HEK293 (cell line): Measurements from ENCODE around the gene S1PR1.

Source experiments
- CTCF ChIA-PET: fragments of 350-600 bp; formaldehyde crosslinking; extraction: SDS; loops from one replicate; lab custom pipeline; 2021; ENCODE audit warnings: antibody characterized with exemption; lab: Yijun Ruan, JAX
- POLR2A ChIA-PET: fragments of 300-600 bp; formaldehyde crosslinking; extraction: SDS; loops from one replicate; lab custom pipeline; 2020; ENCODE audit warnings: antibody characterized with exemption, inconsistent platforms; lab: Yijun Ruan, JAX
- H3K27ac ChIP-seq: fragments of 200-500 bp; sonication (Bioruptor generic); 2 replicates; pipeline ENCODE4 v1.5.1; 2014; ENCODE audit warnings: low read depth, low read length, control low read depth, inconsistent platforms; ENCODE audit errors: extremely low read depth
- H3K36me3 ChIP-seq, 2 experiments: fragments of 200-500 bp in 1 of 2; sonication (Bioruptor generic) in 1 of 2; 1 replicate in 1 of 2; 2 replicates in 1 of 2; pipeline ENCODE4 v1.5.1; 2014 to 2017; ENCODE audit warnings: inconsistent platforms in 2 of 2, low read length in 2 of 2; ENCODE audit not compliant: control insufficient read depth in 2 of 2, insufficient read depth in 1 of 2
- H3K4me1 ChIP-seq: fragments of 200-500 bp; sonication (Bioruptor generic); 2 replicates; pipeline ENCODE4 v1.5.1; 2014; ENCODE audit warnings: mild to moderate bottlenecking, low read length, inconsistent platforms; ENCODE audit not compliant: control insufficient read depth, insufficient read depth
- H3K4me3 ChIP-seq: 2 replicates; pipeline ENCODE4 v1.5.1; 2011; ENCODE audit warnings: low read depth, mild to moderate bottlenecking, control low read depth, low read length, moderate library complexity
- H3K9me3 ChIP-seq: fragments of 200-500 bp; sonication (Bioruptor generic); 2 replicates; pipeline ENCODE4 v1.5.1; 2014; ENCODE audit warnings: low read depth, low read length, inconsistent platforms; ENCODE audit not compliant: control insufficient read depth, insufficient read depth
- BCL11A ChIP-seq: fragments of 450-650 bp; formaldehyde crosslinking; IDR thresholded peaks from 2 replicates; pipeline ENCODE4 v1.5.1; 2016; ENCODE audit warnings: low read depth, missing biosample characterization, missing genetic modification characterization
- FEZF1 ChIP-seq: fragments of 450-650 bp; formaldehyde crosslinking; IDR thresholded peaks from 2 replicates; pipeline ENCODE4 v1.5.1; 2016; ENCODE audit warnings: missing biosample characterization, missing genetic modification characterization
- KLF1 ChIP-seq: fragments of 450-650 bp; formaldehyde crosslinking; IDR thresholded peaks from 2 replicates; pipeline ENCODE4 v1.5.1; 2016; ENCODE audit warnings: missing biosample characterization, missing genetic modification characterization
- MYNN ChIP-seq: fragments of 450-650 bp; formaldehyde crosslinking; IDR thresholded peaks from 2 replicates; pipeline ENCODE4 v1.5.1; 2016; ENCODE audit warnings: missing biosample characterization, missing genetic modification characterization, borderline replicate concordance
- MZF1 ChIP-seq: fragments of 450-650 bp; formaldehyde crosslinking; IDR thresholded peaks from 2 replicates; pipeline ENCODE4 v1.5.1; 2017; ENCODE audit warnings: missing biosample characterization, missing genetic modification characterization, borderline replicate concordance
- SP2 ChIP-seq: fragments of 450-650 bp; formaldehyde crosslinking; IDR thresholded peaks from 2 replicates; pipeline ENCODE4 v1.5.1; 2016; ENCODE audit warnings: missing biosample characterization, missing genetic modification characterization
- TCF7L2 ChIP-seq: IDR thresholded peaks from 2 replicates; pipeline ENCODE4 v1.6.1; 2011; ENCODE audit warnings: low read depth, mild to moderate bottlenecking, inconsistent platforms, low read length, moderate library complexity, borderline replicate concordance
- TRIM28 ChIP-seq: IDR thresholded peaks from 2 replicates; pipeline ENCODE4 v1.6.1; 2011; ENCODE audit warnings: low read length, control low read depth, borderline replicate concordance
- ZNF169 ChIP-seq: fragments of 450-650 bp; formaldehyde crosslinking; IDR thresholded peaks from 2 replicates; pipeline ENCODE4 v1.5.1; 2016; ENCODE audit warnings: missing biosample characterization, missing genetic modification characterization
- ZNF175 ChIP-seq: fragments of 450-650 bp; formaldehyde crosslinking; IDR thresholded peaks from 2 replicates; pipeline ENCODE4 v1.5.1; 2016; ENCODE audit warnings: missing biosample characterization, missing genetic modification characterization
- ZNF23 ChIP-seq: fragments of 450-650 bp; formaldehyde crosslinking; IDR thresholded peaks from 2 replicates; pipeline ENCODE4 v1.5.1; 2016; ENCODE audit warnings: missing biosample characterization, missing genetic modification characterization, borderline replicate concordance
- ZNF404 ChIP-seq: fragments of 450-650 bp; formaldehyde crosslinking; IDR thresholded peaks from 2 replicates; pipeline ENCODE4 v1.5.1; 2017; ENCODE audit warnings: missing biosample characterization, missing genetic modification characterization
- ZNF514 ChIP-seq: fragments of 450-650 bp; formaldehyde crosslinking; IDR thresholded peaks from 2 replicates; pipeline ENCODE4 v1.5.1; 2016; ENCODE audit warnings: missing biosample characterization, missing genetic modification characterization
- ZNF560 ChIP-seq: fragments of 450-650 bp; formaldehyde crosslinking; IDR thresholded peaks from 2 replicates; pipeline ENCODE4 v1.5.1; 2017; ENCODE audit warnings: missing biosample characterization, missing genetic modification characterization, borderline replicate concordance
- ZNF585B ChIP-seq: fragments of 450-650 bp; formaldehyde crosslinking; IDR thresholded peaks from 2 replicates; pipeline ENCODE4 v1.5.1; 2016; ENCODE audit warnings: missing biosample characterization, missing genetic modification characterization
- ZNF596 ChIP-seq: fragments of 450-650 bp; IDR thresholded peaks from 2 replicates; pipeline ENCODE4 v1.5.0; 2018; ENCODE audit warnings: missing biosample characterization, mild to moderate bottlenecking, missing genetic modification characterization, moderate library complexity
- ZNF747 ChIP-seq: fragments of 450-650 bp; formaldehyde crosslinking; IDR thresholded peaks from 2 replicates; pipeline ENCODE4 v1.5.1; 2016; ENCODE audit warnings: missing biosample characterization, missing genetic modification characterization
- ZNF785 ChIP-seq: fragments of 450-650 bp; formaldehyde crosslinking; IDR thresholded peaks from 2 replicates; pipeline ENCODE4 v1.5.1; 2016; ENCODE audit warnings: missing biosample characterization, missing genetic modification characterization
- TF ChIP-seq, protein P1 (sequence below): fragments of 450-650 bp; formaldehyde crosslinking; IDR thresholded peaks from 2 replicates; pipeline ENCODE4 v1.5.1; 2016; ENCODE audit warnings: missing biosample characterization, missing genetic modification characterization
- TF ChIP-seq, protein P2 (sequence below): fragments of 450-650 bp; formaldehyde crosslinking; IDR thresholded peaks from 2 replicates; pipeline ENCODE4 v1.5.1; 2016; ENCODE audit warnings: missing biosample characterization, missing genetic modification characterization
- TF ChIP-seq, protein P3 (sequence below): fragments of 450-650 bp; formaldehyde crosslinking; IDR thresholded peaks from 2 replicates; pipeline ENCODE4 v1.5.1; 2016; ENCODE audit warnings: missing biosample characterization, missing genetic modification characterization, borderline replicate concordance
- TF ChIP-seq, protein P4 (sequence below): fragments of 450-650 bp; formaldehyde crosslinking; IDR thresholded peaks from 2 replicates; pipeline ENCODE4 v1.5.1; 2016; ENCODE audit warnings: missing biosample characterization, missing genetic modification characterization
- TF ChIP-seq, protein P5 (sequence below): fragments of 450-650 bp; formaldehyde crosslinking; IDR thresholded peaks from 2 replicates; pipeline ENCODE4 v1.5.1; 2016; ENCODE audit warnings: missing biosample characterization, missing genetic modification characterization

The S1PR1 gene

DNA sequence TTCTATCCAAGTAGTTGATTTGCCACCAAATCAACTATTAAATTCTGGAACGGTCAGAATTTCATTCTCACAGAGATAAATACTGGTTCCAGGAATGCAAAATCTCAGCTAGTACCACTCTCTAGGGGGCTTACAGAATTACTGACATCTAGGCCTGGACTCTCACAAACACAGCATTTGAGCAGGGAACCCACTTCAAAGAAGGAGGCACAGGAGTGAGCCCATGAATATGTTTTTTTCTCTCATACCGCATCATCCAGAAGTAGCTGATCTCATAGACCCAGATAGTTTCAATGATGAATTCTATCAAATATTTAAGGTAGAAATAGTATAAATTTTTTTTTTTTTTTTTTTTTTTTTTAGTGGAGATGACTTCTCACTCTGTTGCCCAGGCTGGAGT, 32.1 kb downstream of the S1PR1 start (continued):
- TF ChIP-seq ZNF560 (tag by site-specific recombination) (no peak), TRIM28 (no peak), BCL11A (tag by site-specific recombination) (no peak), ZNF23 (tag by site-specific recombination) (no peak), TCF7L2 (no peak), MYNN (tag by site-specific recombination) (no peak)
- TF ChIP-seq, protein P1, sequence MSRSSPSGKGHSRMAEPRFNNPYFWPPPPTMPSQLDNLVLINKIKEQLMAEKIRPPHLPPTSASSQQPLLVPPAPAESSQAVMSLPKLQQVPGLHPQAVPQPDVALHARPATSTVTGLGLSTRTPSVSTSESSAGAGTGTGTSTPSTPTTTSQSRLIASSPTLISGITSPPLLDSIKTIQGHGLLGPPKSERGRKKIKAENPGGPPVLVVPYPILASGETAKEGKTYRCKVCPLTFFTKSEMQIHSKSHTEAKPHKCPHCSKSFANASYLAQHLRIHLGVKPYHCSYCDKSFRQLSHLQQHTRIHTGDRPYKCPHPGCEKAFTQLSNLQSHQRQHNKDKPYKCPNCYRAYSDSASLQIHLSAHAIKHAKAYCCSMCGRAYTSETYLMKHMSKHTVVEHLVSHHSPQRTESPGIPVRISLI (tag by site-specific recombination): no peak

DNA sequence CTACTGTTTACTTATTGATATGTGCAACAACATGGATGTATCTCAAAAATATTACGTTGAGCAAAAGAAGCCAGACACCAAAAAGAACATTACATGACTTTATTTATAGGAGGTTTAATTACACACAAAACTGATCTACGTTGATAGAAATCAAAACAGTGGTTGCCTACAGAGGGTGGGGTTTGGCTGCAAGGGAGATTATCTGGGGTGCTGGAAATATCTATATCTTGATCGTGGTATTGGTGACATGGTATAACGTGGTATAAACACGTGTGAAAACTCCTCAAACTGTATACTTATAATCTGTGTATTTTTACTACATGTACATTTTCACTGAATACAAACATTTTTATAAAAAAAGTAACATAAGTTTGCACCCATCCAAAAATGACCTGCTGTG, 38.9 kb downstream of the S1PR1 start:
- Histone ChIP-seq H3K4me1 (no peaks in the 10 kb centered on the region; the same call in 1 of the 2 replicates), H3K9me3 (no peaks in the 10 kb centered on the region), H3K36me3 (no peaks in the 10 kb centered on the region), H3K27ac (no peak overlapping the region), H3K4me3 (no peak overlapping the region)
- POLR2A ChIA-PET: no interaction called here
- no peak for TF ChIP-seq ZNF596
- no peak for TF ChIP-seq ZNF747 (tag by site-specific recombination)
- TF ChIP-seq, protein P2, sequence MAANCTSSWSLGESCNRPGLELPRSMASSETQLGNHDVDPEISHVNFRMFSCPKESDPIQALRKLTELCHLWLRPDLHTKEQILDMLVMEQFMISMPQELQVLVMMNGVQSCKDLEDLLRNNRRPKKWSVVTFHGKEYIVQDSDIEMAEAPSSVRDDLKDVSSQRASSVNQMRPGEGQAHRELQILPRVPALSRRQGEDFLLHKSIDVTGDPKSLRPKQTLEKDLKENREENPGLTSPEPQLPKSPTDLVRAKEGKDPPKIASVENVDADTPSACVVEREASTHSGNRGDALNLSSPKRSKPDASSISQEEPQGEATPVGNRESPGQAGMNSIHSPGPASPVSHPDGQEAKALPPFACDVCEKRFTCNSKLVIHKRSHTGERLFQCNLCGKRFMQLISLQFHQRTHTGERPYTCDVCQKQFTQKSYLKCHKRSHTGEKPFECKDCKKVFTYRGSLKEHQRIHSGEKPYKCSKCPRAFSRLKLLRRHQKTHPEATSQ: no peak
- no peak for TF ChIP-seq ZNF169
- TF ChIP-seq FEZF1 (tag by site-specific recombination): no peak
- CTCF ChIA-PET: interaction anchor here (0.6 kb wide), 1 partner anchor 20 kb away, joined by 3 read pairs; no protein-coding TSS in a partner anchor

- H3K9me3 ChIP-seq: no peaks in the 10 kb centered on the region
- H3K4me1 ChIP-seq: peaks cover 3% of the 10 kb centered on the region
- ChIA-PET POLR2A (no interaction called here), CTCF (interaction anchor here (0.6 kb wide), 1 partner anchor 68 kb away, joined by 3 read pairs; no protein-coding TSS in a partner anchor)
- no peak overlapping the region for H3K27ac ChIP-seq
- no peak overlapping the region for H3K4me3 ChIP-seq
- TF ChIP-seq SP2 (no peak), ZNF514 (no peak), ZNF785 (tag by site-specific recombination) (no peak), ZNF585B (no peak), ZNF404 (tag by site-specific recombination) (no peak), ZNF175 (tag by site-specific recombination) (no peak), MZF1 (tag by site-specific recombination) (no peak), KLF1 (tag by site-specific recombination) (no peak)
- TF ChIP-seq, protein P3, sequence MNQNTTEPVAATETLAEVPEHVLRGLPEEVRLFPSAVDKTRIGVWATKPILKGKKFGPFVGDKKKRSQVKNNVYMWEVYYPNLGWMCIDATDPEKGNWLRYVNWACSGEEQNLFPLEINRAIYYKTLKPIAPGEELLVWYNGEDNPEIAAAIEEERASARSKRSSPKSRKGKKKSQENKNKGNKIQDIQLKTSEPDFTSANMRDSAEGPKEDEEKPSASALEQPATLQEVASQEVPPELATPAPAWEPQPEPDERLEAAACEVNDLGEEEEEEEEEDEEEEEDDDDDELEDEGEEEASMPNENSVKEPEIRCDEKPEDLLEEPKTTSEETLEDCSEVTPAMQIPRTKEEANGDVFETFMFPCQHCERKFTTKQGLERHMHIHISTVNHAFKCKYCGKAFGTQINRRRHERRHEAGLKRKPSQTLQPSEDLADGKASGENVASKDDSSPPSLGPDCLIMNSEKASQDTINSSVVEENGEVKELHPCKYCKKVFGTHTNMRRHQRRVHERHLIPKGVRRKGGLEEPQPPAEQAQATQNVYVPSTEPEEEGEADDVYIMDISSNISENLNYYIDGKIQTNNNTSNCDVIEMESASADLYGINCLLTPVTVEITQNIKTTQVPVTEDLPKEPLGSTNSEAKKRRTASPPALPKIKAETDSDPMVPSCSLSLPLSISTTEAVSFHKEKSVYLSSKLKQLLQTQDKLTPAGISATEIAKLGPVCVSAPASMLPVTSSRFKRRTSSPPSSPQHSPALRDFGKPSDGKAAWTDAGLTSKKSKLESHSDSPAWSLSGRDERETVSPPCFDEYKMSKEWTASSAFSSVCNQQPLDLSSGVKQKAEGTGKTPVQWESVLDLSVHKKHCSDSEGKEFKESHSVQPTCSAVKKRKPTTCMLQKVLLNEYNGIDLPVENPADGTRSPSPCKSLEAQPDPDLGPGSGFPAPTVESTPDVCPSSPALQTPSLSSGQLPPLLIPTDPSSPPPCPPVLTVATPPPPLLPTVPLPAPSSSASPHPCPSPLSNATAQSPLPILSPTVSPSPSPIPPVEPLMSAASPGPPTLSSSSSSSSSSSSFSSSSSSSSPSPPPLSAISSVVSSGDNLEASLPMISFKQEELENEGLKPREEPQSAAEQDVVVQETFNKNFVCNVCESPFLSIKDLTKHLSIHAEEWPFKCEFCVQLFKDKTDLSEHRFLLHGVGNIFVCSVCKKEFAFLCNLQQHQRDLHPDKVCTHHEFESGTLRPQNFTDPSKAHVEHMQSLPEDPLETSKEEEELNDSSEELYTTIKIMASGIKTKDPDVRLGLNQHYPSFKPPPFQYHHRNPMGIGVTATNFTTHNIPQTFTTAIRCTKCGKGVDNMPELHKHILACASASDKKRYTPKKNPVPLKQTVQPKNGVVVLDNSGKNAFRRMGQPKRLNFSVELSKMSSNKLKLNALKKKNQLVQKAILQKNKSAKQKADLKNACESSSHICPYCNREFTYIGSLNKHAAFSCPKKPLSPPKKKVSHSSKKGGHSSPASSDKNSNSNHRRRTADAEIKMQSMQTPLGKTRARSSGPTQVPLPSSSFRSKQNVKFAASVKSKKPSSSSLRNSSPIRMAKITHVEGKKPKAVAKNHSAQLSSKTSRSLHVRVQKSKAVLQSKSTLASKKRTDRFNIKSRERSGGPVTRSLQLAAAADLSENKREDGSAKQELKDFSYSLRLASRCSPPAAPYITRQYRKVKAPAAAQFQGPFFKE (tag by site-specific recombination): no peak
- TF ChIP-seq, protein P4, sequence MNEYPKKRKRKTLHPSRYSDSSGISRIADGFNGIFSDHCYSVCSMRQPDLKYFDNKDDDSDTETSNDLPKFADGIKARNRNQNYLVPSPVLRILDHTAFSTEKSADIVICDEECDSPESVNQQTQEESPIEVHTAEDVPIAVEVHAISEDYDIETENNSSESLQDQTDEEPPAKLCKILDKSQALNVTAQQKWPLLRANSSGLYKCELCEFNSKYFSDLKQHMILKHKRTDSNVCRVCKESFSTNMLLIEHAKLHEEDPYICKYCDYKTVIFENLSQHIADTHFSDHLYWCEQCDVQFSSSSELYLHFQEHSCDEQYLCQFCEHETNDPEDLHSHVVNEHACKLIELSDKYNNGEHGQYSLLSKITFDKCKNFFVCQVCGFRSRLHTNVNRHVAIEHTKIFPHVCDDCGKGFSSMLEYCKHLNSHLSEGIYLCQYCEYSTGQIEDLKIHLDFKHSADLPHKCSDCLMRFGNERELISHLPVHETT (tag by site-specific recombination): no peak
- TF ChIP-seq, protein P5, sequence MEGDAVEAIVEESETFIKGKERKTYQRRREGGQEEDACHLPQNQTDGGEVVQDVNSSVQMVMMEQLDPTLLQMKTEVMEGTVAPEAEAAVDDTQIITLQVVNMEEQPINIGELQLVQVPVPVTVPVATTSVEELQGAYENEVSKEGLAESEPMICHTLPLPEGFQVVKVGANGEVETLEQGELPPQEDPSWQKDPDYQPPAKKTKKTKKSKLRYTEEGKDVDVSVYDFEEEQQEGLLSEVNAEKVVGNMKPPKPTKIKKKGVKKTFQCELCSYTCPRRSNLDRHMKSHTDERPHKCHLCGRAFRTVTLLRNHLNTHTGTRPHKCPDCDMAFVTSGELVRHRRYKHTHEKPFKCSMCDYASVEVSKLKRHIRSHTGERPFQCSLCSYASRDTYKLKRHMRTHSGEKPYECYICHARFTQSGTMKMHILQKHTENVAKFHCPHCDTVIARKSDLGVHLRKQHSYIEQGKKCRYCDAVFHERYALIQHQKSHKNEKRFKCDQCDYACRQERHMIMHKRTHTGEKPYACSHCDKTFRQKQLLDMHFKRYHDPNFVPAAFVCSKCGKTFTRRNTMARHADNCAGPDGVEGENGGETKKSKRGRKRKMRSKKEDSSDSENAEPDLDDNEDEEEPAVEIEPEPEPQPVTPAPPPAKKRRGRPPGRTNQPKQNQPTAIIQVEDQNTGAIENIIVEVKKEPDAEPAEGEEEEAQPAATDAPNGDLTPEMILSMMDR: no peak
- no peaks in the 10 kb centered on the region for H3K36me3 ChIP-seq
Measured at GRCh38 chr1:101276818-101277217, 40.0 kb downstream of the S1PR1 start.
